D721Med (cell line): Measurements from ENCODE around the gene XYLT1.

Experiments used
- DNase-seq: peaks from one replicate; pipeline ENCODE4 v3.0.0; 2011; ENCODE audit warnings: low spot score; ENCODE audit not compliant: insufficient read length
- FAIRE-seq: peaks from 2 replicates; lab custom pipeline; 2011; peaks lifted over from hg19 to GRCh38; lab: Jason Lieb, UNC
- CTCF ChIP-seq: IDR thresholded peaks from 2 replicates; pipeline ENCODE4 v1.5.1; 2012; ENCODE audit warnings: mild to moderate bottlenecking, control low read depth; ENCODE audit not compliant: insufficient read depth; ENCODE audit errors: missing control alignments

Gene XYLT1

GRCh38 chr16:17287166-17287800, 183.5 kb downstream of the XYLT1 start:
- no peak for DNase-seq
- FAIRE-seq: no peak
- TF ChIP-seq CTCF: no peak

DNA sequence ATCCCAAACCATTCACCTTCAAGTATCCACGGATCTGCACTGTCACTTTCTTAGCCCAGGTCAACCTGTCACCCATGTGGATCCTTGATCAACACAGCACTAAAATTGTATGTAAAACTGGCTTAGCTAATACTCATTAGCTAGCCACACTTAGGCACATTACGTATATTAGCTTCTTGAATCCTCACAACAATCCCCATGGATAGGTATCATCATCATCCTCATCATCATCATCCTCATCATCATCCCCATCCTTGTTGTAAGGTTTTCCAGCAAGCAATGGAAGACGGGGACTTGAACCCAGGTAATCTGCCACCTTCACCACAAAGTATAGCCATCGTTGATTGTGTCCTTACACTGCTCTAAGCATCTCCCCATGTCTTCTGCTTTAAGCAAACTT, 184.3 kb downstream of the XYLT1 start:
- FAIRE-seq: no peak
- no peak for DNase-seq
- no peak for TF ChIP-seq CTCF

DNA sequence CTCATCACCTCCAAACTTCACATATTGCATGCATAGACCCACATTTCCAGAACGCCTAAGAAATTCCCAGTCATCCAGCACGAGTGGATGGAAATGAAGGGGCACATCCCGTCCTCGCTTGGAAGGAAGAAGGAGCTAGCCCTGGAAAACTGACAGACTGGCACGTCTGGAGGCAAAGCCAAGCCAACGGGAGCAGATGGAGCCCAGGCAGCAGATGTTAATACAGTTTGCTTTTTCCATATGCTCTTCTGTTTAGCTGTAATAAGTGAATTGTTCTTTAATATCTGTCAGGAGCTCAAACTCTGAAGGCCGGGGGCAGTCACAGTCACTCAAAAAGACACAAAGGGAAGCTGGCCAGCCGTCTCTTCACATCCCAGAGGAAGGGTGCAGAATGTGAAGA, 187.7 kb downstream of the XYLT1 start:
- DNase-seq (peak; percentile 36), FAIRE-seq (no peak)
- TF ChIP-seq CTCF: no peak

DNA sequence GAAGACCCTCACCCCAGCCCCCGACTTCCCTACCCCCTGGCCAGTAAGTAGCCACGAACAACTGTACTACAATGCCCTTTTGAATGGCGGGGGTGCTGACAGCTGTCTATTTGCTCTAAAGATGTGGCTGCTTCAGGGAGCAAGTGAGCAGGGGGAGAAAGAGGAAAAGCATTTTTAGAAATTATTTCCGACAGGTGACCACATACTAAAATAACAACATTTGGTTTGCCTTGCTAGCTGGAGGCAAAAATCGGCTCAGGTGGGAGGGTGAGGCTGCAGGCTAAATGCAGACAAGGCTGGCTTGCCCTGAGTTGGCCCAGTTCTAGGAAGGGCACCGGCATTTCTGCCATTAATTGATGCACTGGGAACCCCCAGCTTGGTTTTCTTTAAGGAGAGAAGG, 188.5 kb downstream of the XYLT1 start:
- DNase-seq: no peak
- TF ChIP-seq CTCF: no peak
- no peak for FAIRE-seq

- DNase-seq (no peak), FAIRE-seq (no peak)
- TF ChIP-seq CTCF: no peak
Measured at GRCh38 chr16:17281052-17281451, 189.7 kb downstream of the XYLT1 start.

DNA sequence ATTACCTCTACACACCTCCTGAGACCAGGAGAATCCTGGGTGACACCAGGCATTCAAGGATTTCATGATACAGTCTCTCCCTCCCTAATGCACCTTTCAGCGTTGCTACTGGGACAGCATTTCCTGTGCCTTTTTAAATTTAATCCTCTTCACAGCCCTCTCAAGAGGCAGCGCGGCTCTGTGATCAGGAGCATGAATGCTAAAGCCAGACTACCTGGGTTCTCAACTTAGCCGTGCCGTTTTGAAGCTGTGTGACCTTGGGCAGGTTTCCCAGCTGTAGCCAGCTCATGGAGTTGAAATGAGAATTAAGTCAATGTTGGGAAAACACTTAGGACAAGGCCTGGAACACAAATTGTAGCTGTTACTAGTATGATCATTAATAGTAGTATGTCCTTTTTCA, 191.8 kb downstream of the XYLT1 start:
- TF ChIP-seq CTCF: no peak
- DNase-seq (no peak), FAIRE-seq (no peak)

- no peak for DNase-seq
- FAIRE-seq: no peak
- TF ChIP-seq CTCF: peak; percentile 49
Measured at GRCh38 chr16:17277981-17278381, 192.8 kb downstream of the XYLT1 start.
